Measurements from ENCODE around the gene ZNF593. TPM values are rescaled to one million over a fixed set of nuclear protein-coding genes. Genes with fewer than 3 reads are reported as not detected.

ZNF593 gene
- total RNA-seq, 2 donors from 2014 or later, result 22.0 to 47.7 TPM

- no peak for DNase-seq
- Histone ChIP-seq H3K36me3 (no peaks in the 10 kb centered on the region), H3K4me3 (no peak overlapping the region)
Observed at GRCh38 chr1:26189751-26190275, 20.1 kb downstream of the ZNF593 start.

GRCh38 chr1:26190373-26190987 lies 20.8 kb downstream of the ZNF593 start, which contains the start of gene CATSPER4:
Gene CATSPER4, plus strand, starts transcription at chr1:26190602. Its CDS starts 26 bp downstream, at chr1:26190628.
- Histone ChIP-seq H3K36me3 (no peaks in the 10 kb centered on the region), H3K9ac (ENCODE audit: low read depth in 2 of 2, low read length in 2 of 2) (no peak within 1 kb of the TSS), H3K27ac (no peak within 1 kb of the TSS), H3K4me3 (no peak within 1 kb of the TSS), H3K9me3 (no peaks in the 10 kb centered on the region), H3K4me1 (no peaks in the 10 kb centered on the region), H3K27me3 (no peaks in the 10 kb centered on the region)
- intact Hi-C loops (cut with DNase I), result no loop called here
- peak; percentile 13 for TF ChIP-seq CTCF (IDR thresholded peaks at IDR 0.05)
- DNase-seq, result no peak

More at GRCh38 chr1:26189751-26190275, 20.1 kb downstream of the ZNF593 start:
- no peaks in the 10 kb centered on the region for H3K9me3 ChIP-seq
- intact Hi-C loops (cut with DNase I), result no loop called here
- no peak overlapping the region for H3K9ac ChIP-seq (ENCODE audit: low read depth in 2 of 2, low read length in 2 of 2)
- no peaks in the 10 kb centered on the region for H3K4me1 ChIP-seq
- H3K27me3 ChIP-seq, result no peaks in the 10 kb centered on the region
- TF ChIP-seq CTCF (IDR thresholded peaks at IDR 0.05), result no peak
- H3K27ac ChIP-seq, result no peak overlapping the region

GRCh38 chr1:26191739-26192138 lies 22.0 kb downstream of the ZNF593 start:
- no peak overlapping the region for H3K27ac ChIP-seq
- H3K4me3 ChIP-seq, result no peak overlapping the region
- no peak overlapping the region for H3K9ac ChIP-seq (ENCODE audit: low read depth in 2 of 2, low read length in 2 of 2)
- no peak for DNase-seq
- no peak for TF ChIP-seq CTCF (IDR thresholded peaks at IDR 0.05)
- H3K36me3 ChIP-seq, result no peaks in the 10 kb centered on the region
- no peaks in the 10 kb centered on the region for H3K27me3 ChIP-seq
- intact Hi-C loops (cut with DNase I), result no loop called here
- no peaks in the 10 kb centered on the region for H3K4me1 ChIP-seq
- H3K9me3 ChIP-seq, result no peaks in the 10 kb centered on the region

- no peaks in the 10 kb centered on the region for H3K27me3 ChIP-seq
- intact Hi-C loops (cut with DNase I), result no loop called here
Observed at GRCh38 chr1:26195805-26196204, 26.1 kb downstream of the ZNF593 start.

GRCh38 chr1:26197301-26197700 lies 27.6 kb downstream of the ZNF593 start:
- H3K4me3 ChIP-seq, result no peak overlapping the region
- intact Hi-C loops (cut with DNase I), result no loop called here
- H3K9ac ChIP-seq (ENCODE audit: low read depth in 2 of 2, low read length in 2 of 2), result no peak overlapping the region
- H3K36me3 ChIP-seq, result no peaks in the 10 kb centered on the region
- H3K27me3 ChIP-seq, result no peaks in the 10 kb centered on the region
- DNase-seq, result no peak
- H3K9me3 ChIP-seq, result no peaks in the 10 kb centered on the region
- no peak overlapping the region for H3K27ac ChIP-seq
- no peaks in the 10 kb centered on the region for H3K4me1 ChIP-seq
- no peak for TF ChIP-seq CTCF (IDR thresholded peaks at IDR 0.05)

More at GRCh38 chr1:26195805-26196204, 26.1 kb downstream of the ZNF593 start:
- Histone ChIP-seq H3K4me1 (no peaks in the 10 kb centered on the region), H3K9ac (ENCODE audit: low read depth in 2 of 2, low read length in 2 of 2) (no peak overlapping the region), H3K36me3 (no peaks in the 10 kb centered on the region), H3K4me3 (no peak overlapping the region), H3K27ac (no peak overlapping the region), H3K9me3 (no peaks in the 10 kb centered on the region)
- no peak for TF ChIP-seq CTCF (IDR thresholded peaks at IDR 0.05)
- DNase-seq, result no peak

Measured in colonic mucosa (tissue), 4 donors.